Progenitor cell of endocrine pancreas (in vitro differentiated cells): Measurements from ENCODE around the gene TSPAN15. TPM values are rescaled to one million over a fixed set of nuclear protein-coding genes. Genes with fewer than 3 reads are reported as not detected.

ENCODE experiments used
- DNase-seq: peaks from one replicate; pipeline ENCODE4 v3.0.0; 2021; ENCODE audit warnings: low spot score; ENCODE audit not compliant: unreplicated experiment
- H3K27ac Mint-ChIP-seq: 2 replicates; pipeline ENCODE4 v1.8.0; 2021; ENCODE audit warnings: mild to moderate bottlenecking, moderate library complexity, mixed read lengths
- H3K27me3 Mint-ChIP-seq: 2 replicates; pipeline ENCODE4 v1.8.0; 2021; ENCODE audit warnings: mixed read lengths
- H3K36me3 Mint-ChIP-seq: 2 replicates; pipeline ENCODE4 v1.8.0; 2022; ENCODE audit warnings: mixed read lengths; ENCODE audit not compliant: insufficient read depth
- H3K4me1 Mint-ChIP-seq: 2 replicates; pipeline ENCODE4 v1.8.0; 2021; ENCODE audit warnings: low read depth, mixed read lengths
- H3K4me3 Mint-ChIP-seq: 2 replicates; pipeline ENCODE4 v1.8.0; 2021; ENCODE audit warnings: low read depth, mild to moderate bottlenecking, moderate library complexity, mixed read lengths
- H3K9me3 Mint-ChIP-seq: 2 replicates; pipeline ENCODE4 v1.8.0; 2021; ENCODE audit warnings: low read depth, mixed read lengths
- CTCF ChIP-seq: fragments of 200-600 bp; sonication (generic); IDR thresholded peaks from one replicate; pipeline ENCODE4 v1.5.0; 2021; ENCODE audit warnings: antibody characterized with exemption, mild to moderate bottlenecking; ENCODE audit not compliant: unreplicated experiment
- total RNA-seq: library from RNA; stranded (reverse); gene quantifications from 2 replicates; pipeline ENCODE4 v1.2.1, GENCODE V29; 2021

Gene TSPAN15
- total RNA-seq, 1 donor from 2014 or later = 14.7 TPM

DNA sequence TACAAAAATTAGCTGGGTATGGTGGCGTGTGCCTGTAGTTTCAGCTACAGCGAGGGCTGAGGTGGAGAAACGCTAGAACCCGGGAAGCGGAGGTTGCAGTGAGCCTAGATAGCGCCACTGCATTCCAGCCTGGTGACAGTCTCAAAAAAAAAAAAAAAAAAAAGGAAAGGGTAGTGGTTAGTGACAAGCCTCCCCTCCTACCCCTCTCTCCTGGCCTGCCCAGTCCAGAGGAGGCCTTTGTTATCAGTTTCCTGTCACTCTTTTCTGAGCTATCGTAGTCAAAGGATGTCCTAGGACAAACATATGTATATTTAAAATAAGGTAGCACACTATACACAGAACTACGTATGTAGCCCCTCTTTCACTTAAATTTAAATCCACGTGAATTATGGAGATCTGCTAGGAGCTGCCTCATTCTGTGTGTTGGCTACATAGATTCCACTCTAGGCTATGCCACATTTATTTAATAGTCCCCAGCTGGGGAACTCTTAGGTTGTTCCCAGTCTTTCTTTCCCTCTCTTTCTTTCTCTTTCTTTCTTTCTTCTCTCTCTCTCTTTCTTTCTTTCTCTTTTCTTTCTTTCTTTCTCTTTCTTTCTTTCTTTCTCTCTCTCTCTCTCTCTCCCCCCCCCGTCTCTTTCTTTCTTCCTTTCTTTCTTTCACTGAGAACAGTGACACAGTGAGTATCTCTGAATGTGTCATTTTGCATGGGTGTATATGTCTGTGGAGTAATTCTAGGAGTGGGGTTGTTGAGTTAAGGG is 3.9 kb downstream of the TSPAN15 start:
- no peak for DNase-seq

DNA sequence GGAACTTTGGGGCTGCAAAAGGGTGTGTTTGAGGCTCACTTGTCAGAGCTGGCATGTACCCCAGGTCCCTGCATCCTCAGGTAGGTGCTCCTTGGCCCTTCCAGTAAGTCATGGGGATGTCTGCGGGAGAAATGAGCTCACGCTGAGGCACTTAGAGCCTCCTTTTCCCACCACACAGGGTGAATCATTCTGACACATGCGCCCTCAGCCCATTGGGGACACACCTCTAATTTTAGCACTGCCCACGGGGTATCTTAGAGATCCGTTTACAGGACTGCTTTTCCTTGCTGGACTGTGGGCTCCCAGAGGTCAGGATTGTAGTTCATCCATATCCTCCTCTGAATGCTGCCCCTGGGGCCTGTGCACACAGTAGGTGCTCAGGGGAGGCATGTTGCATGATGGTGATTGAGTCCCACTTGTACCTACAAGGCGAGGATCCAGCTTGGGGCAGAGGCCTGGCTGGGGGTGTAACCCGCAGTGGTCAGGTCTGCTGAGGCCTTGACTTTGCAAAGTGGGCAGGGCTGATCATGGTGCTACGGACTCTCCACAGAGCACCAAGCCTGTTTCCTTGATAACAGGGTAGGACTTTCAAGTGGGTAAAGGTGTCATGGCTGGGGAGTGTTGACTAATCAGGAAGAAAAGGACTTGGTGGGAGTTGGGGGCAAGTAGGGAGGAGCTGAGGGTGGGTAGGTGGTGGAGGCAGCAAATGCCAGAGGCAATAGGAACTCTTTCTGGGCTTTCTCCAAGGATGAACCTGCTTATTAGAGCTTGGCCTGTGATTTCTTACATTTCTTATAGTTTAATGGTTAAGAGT is 5.8 kb downstream of the TSPAN15 start:
- no peaks in the 10 kb centered on the region for H3K36me3 Mint-ChIP-seq
- H3K4me1 Mint-ChIP-seq = peaks cover 9% of the 10 kb centered on the region
- DNase-seq = no peak
- H3K9me3 Mint-ChIP-seq = no peaks in the 10 kb centered on the region
- H3K27ac Mint-ChIP-seq = no peak overlapping the region
- no peak for TF ChIP-seq CTCF
- no peak overlapping the region for H3K4me3 Mint-ChIP-seq
- H3K27me3 Mint-ChIP-seq = peaks cover 16% of the 10 kb centered on the region

More for the DNA sequence above, 3.9 kb downstream of the TSPAN15 start:
- H3K4me3 Mint-ChIP-seq = no peak overlapping the region
- peaks cover 20% of the 10 kb centered on the region for H3K27me3 Mint-ChIP-seq
- no peak for TF ChIP-seq CTCF
- H3K4me1 Mint-ChIP-seq = peaks cover 11% of the 10 kb centered on the region
- H3K36me3 Mint-ChIP-seq = no peaks in the 10 kb centered on the region
- H3K9me3 Mint-ChIP-seq = no peaks in the 10 kb centered on the region
- H3K27ac Mint-ChIP-seq = no peak overlapping the region

GRCh38 chr10:69457771-69458237 is 6.5 kb downstream of the TSPAN15 start:
- no peak for TF ChIP-seq CTCF
- Mint-ChIP-seq H3K4me3 (no peak overlapping the region), H3K27ac (no peak overlapping the region), H3K27me3 (peaks cover 9% of the 10 kb centered on the region), H3K36me3 (no peaks in the 10 kb centered on the region), H3K4me1 (peaks cover 9% of the 10 kb centered on the region), H3K9me3 (no peaks in the 10 kb centered on the region)
- DNase-seq = no peak

DNA sequence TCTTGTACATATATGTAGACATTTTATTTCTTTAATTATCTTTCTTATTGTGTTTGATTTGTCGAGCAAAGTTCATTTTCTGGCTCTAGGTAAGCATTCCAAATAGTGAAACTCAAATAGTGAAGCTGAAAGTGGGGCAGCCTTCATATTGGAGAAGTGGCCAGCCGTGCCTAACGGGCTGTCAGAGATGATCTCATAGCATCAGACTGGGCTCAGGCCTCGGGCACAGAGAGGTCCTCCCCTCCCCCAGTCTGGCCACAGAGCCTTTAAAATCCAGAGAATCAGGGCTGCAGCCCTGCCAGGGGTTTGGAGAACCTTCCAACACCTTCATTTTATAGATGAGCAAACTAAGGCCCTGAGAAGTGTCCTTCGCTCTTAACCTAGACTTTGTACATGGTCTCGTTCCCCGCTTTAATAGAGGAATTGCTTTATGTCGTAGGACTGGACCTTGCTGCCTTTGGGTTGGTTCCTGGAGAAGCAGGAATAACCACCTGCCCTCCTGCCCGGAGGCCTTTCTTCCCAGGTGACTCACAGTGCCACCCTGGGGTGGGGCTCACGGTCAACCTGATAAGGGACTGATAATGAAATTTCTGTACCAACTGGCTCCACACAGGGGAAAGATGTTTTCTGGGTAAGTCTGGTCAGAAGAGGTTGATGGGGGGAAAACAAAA is 7.3 kb downstream of the TSPAN15 start:
- H3K4me1 Mint-ChIP-seq = peaks cover 9% of the 10 kb centered on the region
- TF ChIP-seq CTCF = no peak
- H3K9me3 Mint-ChIP-seq = no peaks in the 10 kb centered on the region
- peak overlapping the region; percentile 38 for H3K27ac Mint-ChIP-seq
- DNase-seq = no peak
- H3K36me3 Mint-ChIP-seq = no peaks in the 10 kb centered on the region
- H3K4me3 Mint-ChIP-seq = no peak overlapping the region
- peaks cover 1% of the 10 kb centered on the region for H3K27me3 Mint-ChIP-seq
